NCI-H1048 (cell line): Measurements from ENCODE around the gene AMBP.

Source experiments
- DNase-seq: peaks from one replicate; lab custom pipeline; 2025; lab: John Stamatoyannopoulos, UW

Gene AMBP

DNA sequence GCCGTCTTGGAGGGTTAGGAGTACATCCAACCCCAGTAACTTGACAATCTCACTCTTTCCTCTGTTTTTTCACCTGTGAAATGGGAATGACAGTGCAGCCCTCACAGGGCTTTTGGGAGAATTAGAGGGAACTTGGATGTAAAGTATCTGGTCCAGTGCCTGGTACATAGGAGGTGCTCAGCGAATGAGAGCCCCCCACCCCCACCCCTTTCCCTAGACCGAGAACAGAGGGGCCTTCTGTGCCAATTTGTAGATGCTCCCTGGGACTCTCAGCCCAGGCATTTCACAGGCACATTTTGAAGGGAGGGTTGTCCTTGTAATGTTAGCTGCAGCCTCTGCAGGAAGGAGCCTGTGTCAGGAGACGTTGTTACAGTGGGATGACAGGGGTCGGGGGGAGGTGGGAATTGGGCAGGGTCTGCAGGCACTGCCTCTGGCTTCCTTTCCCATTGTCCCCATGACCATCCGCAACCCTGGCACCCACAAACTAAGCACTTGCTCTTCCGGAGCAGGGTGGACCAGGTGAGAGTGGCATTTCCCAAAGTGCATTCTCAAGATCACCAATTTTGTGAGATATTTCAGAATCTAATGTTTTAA lies 47.0 kb downstream of the AMBP start:
- DNase-seq, result no peak

DNA sequence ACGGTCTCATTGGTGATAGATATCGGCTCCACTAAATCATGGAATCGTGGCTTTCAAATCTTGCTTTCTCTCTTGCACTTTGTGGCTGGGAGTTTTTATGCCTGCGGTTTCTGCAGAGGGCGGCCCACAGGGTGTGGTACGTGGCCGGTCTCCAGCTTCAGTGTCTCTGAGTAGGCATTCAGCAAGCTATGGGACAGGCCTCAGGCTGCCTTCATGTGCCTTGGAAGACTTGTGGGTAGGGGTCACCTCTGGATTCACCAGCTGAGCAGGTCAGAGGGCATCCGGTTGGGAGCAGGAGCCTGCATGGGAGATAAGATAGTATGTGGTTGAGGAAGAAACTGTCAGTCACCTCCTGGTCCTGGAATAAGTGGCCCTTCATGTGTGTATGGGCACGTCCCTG lies 47.7 kb downstream of the AMBP start:
- DNase-seq, result no peak

DNA sequence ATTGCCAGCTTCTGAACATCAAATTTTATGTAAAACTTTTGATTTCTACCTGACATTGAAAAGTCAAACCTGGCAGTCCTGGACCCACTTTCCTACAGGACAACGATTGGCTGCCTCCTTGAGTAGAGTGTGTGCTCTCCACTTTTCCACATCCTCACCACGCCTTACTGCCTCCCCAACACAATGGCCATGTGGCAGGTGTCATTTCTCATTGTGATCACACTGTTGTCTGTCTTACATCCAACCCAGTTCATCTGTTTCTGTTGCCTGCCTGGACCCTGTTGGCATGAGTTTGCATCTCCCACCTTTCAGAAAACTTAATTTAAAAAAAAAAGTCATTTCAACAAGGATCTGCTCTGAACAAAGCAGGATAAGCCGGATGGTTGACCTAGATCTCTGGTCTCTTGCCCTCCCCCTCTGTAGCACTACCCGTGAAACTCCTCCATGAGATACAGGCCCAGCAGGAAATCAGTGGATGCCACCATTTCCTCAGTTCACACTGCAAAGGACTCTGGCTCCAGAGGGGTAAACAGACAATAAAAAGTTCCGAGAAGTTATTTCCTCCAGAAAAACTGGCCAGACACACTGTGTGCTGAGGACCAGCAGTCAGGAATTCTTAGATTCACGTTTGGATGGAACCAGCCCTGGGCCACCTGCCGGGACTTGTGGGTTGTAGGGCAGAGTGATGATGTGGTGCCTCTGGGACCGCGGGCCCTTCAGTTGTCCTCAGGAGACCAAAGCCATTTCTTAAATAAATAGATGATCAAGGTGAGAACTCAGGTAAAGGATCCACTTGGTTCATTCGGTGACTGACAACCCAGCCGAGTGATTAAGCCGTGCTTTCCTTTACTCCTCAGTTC lies 48.6 kb downstream of the AMBP start:
- DNase-seq, result no peak

DNA sequence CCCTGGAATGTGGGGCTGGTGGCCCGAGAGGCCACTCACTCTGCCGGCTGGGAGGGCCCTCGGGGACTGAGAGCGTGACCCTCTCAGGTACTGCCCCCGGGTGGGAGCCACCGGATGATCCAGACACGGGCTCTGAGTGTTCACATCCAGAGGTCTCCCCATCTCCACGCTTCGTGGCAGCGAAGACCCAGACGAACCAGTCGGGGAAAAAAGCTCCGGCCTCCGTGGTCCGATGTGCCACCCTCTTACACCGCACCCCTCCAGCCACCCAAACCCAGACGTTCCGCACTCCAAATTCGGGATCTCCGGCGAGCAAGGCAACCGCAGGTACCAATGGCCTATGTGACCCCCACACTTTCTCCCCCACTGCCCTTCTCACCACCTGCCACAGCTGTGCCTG lies 49.5 kb downstream of the AMBP start:
- DNase-seq, result no peak

DNA sequence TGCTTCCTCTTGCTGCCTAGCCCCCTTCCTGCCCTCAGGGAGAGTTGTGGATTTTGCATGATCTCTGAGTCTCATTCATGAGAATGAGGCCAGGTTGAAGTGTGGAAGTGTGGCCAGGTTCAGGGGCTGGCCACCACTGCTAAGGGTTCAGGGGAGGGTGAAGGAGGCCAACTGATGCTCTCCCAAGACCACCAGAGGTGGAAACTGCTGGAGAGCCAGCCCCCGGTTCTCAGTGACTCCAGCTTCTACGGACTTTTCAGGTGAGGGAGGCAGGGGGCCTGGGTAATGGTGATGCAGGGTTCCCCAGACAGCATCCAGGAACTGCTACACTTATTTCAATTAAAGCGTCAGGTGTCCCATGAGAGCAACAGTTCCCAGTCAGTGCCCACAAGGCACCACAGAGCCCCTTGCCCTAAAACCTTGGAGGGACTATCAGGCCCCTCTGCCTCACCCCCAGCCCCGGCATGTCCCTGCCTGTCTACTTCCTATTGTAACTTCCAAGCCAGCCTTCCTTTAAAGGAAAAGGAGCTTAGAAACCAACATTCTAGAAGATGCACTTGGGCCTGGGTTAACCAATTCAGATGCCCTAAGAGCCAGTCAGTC lies 50.1 kb downstream of the AMBP start:
- no peak for DNase-seq

DNA sequence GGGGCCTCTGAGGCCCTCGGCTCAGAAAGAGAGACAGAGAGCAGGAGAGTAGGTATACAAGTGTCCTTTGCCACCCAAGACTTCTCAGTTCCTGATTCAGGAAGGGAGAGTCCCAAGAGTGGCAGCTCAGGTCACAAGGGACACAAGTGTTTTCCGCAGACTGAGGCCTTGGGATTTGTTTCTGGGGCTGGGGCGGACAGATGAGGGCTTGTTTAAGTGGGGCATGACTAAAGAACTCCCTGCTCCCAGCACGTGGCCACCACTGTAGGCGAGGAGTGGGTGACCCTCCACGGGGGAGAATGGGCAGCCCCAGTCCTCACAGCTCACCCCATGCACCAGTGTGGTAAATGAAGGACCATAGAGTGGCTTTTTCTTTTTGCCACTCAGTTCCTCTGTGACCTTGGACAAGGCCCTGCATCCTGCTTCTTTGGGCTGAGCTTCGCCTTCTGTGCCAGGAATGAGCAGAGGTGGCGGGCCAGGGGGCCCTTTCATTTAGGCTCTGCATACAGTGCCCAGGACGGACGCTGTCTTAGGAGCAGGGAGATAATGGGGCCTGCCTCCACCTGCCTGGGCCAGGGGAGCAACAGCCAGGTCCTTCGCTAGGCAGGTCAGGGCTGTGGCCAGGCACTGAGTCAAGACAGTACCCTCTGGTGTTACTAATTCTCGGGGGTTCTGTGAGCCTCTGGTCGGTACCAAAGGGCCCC lies 50.8 kb downstream of the AMBP start:
- DNase-seq, result no peak

DNA sequence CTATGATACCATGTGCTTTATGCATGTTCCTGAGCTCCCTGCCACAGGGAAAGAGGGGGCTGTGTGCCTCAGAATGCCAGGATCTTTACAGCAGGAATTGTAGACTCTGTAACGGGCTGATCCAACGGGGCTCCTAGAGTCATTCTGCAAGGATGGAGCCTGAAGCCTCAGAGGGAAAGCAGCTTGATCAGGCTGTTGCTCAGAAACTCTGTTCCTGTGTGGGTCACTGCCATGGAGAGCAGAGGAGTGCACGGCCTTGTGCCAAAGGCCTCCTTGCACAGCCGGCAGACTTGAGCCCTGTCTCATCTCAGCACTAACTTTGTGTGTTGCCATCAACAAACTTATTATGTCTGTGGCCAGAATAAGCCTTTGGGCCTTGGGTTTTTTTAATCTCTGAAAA lies 51.8 kb downstream of the AMBP start:
- no peak for DNase-seq

DNA sequence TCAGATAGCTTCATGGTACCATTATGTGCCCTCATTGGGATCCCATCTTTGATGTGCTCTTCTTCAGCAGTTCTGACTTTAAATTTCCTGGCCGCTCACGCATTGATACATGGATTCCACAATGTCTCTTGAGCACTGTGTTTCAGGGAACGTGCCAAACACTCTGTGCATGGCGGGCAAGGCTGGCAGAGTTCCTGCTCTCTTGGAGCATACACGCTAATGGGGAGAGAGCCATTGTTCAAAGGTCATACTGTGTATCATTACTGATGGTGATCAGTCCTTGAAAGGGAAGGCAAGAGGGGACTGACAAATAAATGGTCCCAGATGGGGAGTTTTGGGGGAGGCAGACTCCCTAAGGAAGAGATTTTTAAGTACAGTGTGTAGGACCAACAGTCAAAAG lies 52.3 kb downstream of the AMBP start:
- no peak for DNase-seq

DNA sequence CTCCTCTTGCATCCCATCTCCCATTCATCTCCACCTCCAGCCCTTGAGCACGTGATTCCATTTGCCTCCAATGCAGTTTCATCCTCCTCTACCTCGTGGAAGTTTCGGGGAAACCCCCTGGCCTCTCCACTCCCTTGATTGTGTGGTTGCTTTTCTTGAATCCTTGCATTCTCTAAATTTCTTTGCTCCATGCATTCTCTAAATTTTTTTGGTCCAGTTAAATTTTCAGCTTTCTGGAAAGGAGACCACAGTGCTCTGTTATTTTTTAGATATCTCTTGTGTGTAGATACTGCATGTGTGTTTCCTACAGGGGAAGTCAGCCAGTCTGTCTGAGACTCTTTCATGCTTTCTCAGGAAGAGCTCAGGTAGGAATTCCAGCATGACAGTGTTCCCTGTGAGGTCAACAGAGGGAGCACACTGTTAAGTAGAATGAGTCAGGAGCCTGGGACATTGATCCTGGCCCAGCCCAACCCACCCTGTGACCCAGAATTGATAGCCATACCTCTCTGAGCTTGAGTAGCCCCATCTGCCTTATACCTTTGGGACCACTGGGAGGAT lies 52.8 kb downstream of the AMBP start:
- no peak for DNase-seq

DNA sequence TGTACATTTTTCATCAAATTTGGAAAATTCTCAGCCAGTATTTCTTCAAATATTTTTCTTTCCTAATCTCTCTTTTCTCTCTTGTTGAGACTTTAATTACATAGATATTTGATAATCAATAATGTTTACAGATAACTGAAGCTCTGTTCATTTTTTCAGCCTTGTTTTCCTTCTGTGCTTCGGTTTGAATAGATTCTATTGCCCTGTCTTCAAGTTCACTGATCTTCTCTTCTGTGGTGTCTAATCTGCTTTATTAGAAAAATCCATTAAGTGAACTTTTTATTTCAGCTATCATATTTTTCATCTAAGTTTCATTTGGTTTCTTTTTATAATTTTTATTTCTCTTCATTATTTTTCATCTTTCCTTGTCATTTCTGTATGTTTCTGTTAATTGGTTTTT lies 54.1 kb downstream of the AMBP start:
- DNase-seq, result no peak

DNA sequence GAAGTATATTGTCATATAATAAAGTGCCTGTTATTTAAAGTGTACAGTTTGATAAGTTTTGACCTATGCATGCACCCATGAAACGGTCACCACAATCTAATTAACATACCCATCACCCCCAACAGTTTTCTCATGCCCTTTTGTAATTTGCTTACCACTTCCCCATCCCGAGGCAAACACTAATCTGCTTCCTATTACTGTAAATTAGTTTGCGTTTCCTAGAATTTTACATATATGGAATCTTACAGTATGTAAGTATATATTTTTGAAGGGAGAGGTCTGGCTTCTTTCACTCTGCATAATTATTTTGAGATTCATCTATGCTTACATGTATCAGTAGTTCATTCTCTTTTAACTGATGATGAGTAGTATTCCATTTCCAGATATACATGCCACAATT lies 56.5 kb downstream of the AMBP start:
- DNase-seq, result no peak

DNA sequence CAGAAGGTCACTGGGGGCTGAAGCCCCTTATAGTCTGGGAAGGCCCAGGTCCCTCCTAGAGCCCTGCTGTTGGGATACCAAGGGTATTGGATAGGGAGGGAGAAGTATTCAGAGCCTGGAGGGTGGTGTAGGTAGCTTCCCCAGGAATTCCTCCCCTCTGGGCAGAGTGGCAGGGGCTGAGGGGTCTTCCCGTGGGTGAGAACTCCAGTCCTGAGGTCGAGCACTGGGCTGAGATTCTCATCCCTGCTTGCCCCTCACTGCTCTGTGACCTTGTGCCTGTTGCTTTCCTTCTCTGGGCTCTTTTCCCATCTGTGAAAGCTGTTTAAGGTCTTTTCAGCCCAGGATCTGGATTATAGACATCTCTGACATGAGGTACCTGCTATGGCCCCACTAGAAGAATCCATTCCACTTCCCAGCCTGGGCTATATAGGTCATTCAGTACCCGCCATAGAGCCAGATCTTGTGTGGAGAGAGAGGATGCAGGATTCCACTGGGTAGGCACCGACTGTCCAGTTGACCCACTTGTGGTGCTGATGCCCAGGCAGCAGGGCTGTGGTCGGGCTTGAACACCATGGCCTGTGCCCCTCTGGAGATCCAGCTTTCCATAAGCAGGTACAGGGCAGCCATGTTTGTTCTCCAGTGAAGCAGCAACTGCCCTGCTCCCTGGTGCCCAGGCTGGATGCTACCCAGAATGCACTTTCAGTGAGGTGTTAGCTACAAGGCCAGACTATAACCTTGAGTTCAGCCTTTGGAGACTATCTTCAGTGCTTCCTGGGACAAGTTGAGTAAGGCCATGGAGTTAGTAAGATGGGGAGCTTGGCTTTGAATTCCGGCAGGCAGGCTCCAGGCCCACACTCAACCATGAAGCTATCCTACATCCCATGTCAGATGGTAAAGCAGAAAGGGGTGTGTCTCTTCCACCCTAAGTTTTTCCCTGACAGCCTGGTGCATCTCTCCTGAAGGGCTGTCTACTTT lies 60.1 kb downstream of the AMBP start:
- no peak for DNase-seq

DNA sequence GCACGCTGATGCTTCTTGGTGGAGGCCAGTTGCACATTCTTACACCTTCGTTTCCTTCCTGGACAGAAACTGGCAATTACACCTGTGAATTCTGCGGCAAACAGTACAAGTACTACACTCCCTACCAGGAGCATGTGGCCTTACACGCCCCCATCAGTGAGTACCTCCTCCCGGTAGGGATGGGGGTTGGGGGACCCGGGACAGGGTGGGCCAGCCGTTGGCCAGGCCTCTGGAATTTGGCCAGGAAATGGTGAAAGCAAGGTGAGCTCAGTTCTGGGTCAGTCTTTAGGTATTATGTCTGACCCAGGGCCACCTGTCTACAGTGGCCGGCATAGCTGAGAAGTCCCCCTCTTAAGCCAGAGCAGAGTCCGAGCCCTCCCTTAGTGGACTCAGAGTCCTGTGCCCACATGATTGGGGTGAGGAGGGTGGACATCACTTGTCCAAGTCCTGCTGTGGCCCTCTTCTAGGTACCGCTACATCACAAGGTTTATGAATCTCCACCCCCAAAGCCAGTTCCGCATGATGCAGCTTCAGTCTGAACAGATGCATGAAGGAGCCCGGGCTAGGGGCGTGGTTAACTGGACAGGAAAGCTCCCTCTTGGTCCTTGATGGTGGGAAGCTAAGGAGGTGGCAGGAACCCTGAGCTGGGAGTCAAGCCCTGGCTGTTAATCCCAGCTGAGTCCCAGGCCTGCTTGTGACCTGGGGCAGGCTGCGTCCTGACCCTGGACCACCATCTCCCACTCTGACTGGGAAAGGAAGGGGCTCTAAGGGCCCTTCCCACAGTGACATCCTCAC lies 61.3 kb downstream of the AMBP start:
- no peak for DNase-seq

DNA sequence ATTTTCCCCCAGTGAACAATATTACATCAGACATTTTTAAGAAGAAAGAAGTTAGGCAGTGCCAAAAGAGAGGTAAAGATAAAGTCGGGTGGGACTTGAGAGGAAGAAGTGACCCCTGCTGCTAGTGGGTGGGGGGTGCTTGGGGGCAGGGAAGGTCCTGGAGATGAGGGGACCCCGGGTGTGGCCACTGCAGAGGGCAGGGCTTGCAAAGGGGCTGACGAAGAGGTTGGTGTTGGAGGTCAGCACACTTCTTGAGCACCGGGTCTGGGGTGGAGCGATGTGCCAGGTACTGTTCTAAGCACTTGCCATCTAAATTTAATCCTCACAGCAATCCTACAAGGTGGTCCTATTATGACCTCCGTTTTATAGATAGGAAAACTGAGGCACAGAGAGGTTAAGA lies 62.0 kb downstream of the AMBP start:
- no peak for DNase-seq

DNA sequence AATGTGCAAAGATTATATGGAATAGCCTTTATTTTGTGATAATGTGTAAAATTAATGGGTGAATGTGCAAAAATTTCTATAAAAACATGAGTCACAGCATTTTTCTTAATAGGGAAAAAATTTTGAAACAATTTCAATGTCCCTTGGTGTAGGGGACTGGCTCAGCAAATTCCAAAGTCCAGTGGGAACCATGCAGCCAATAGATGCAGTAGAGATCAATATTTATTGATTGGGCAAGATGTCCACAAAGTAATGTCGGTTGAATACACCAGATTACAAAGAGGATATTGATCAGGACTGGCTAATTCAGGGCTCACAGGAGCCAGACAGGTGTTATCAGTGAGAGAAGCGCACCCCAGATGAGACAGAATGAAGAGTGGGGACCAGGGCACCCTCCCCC lies 62.5 kb downstream of the AMBP start:
- DNase-seq, result no peak

DNA sequence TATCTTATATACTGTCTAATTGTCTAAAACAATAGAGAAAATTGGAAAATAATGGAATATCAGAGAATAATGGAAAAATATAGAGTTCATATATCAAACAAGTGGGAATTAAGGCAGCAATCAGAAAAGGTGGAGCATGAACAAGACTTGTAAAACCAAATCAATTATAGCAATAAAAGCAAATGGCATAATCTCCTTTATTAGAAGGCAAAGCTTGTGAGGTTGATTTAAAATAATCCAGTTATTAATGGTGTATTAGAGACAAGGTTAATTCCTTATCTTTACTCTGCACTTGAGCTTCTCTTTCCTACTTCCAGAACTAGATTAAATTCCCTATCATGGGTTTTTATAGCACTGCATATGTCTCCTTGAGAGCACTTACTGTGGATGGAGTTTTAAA lies 64.1 kb downstream of the AMBP start:
- DNase-seq, result no peak

DNA sequence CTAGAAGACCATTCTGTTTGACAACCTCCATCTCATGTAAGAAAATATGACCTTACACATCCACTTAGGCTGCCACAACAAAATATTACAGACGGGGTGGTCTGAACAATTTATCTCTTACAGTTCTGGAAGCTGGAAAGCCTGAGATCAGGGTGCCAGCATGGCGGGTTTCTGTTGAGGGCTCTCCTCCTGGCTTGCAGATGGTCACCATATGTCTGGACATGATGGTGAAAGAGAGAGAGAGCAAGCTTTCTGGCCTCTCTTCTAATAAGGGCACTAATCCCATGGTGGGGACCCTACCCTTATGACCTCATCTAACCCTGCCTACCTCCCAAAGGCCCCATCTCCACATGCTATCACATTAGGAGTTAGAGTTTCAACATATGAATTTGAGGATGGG lies 66.0 kb downstream of the AMBP start:
- DNase-seq, result no peak

DNA sequence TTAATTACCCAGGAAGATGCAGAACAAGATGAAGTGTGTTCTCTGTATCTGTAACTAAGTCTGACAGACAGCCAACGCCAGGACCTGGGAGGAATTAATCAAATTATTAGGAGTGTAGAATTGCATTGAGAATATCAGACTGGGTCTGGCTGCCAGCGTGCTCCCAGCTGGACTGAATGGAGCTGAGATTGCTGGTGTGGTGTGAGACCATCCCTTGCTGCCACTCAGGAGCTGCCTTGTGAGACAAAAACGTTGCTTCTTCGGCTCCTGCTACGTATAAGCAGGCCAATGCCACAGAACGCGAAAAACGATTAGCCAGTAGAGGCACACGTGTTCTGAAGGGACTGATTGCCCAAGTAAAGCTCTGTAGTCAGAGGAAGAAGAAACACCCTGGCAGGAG lies 66.8 kb downstream of the AMBP start:
- no peak for DNase-seq
